Esophagus squamous epithelium (tissue), 4 donors: ENCODE measurements around the gene CHDH.

Experiments
- POLR2A ChIP-seq, 4 donors: fragments of 450-650 bp; IDR thresholded peaks; one replicate each; pipeline ENCODE4 v1.6.1; 2017; ENCODE audit warnings: antibody characterized with exemption in 4 of 4, mild to moderate bottlenecking in 4 of 4, moderate library complexity in 3 of 4
- TF ChIP-seq, protein P1 (sequence below), 6 experiments: fragments of 450-650 bp in 4 of 6; fragments of 200-600 bp in 2 of 6; sonication (generic) in 2 of 6; IDR thresholded peaks; one replicate each; pipeline ENCODE4 v1.5.1; 2016 to 2019; ENCODE audit warnings: antibody characterized with exemption in 6 of 6, mild to moderate bottlenecking in 4 of 6, moderate library complexity in 4 of 6

DNA sequence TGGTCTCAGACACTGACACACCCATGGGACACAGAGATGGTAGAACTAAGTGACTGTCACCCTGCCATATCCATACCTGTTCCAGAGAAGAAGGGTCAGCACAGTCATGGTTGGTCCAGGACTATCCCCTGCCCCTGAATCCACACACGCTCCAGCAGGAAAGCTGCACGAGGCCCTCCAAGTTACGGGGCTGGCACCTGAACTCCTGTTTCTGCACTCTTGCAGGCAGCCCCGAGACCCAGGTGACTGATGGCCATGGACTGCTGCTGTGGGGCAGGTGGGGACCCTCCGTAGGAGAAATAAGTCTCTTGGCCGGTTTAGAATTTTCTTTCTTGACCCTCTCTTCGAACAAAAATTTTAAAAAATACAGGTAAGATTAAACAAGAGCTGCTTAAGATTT lies 30.6 kb downstream of the CHDH start:
- TF ChIP-seq, protein P1, sequence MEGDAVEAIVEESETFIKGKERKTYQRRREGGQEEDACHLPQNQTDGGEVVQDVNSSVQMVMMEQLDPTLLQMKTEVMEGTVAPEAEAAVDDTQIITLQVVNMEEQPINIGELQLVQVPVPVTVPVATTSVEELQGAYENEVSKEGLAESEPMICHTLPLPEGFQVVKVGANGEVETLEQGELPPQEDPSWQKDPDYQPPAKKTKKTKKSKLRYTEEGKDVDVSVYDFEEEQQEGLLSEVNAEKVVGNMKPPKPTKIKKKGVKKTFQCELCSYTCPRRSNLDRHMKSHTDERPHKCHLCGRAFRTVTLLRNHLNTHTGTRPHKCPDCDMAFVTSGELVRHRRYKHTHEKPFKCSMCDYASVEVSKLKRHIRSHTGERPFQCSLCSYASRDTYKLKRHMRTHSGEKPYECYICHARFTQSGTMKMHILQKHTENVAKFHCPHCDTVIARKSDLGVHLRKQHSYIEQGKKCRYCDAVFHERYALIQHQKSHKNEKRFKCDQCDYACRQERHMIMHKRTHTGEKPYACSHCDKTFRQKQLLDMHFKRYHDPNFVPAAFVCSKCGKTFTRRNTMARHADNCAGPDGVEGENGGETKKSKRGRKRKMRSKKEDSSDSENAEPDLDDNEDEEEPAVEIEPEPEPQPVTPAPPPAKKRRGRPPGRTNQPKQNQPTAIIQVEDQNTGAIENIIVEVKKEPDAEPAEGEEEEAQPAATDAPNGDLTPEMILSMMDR (IDR thresholded peaks at IDR 0.05): no peak
- no peak for TF ChIP-seq POLR2A (IDR thresholded peaks at IDR 0.05)
